Trophoblast cell (in vitro differentiated cells and primary cell): ENCODE measurements around the gene IRX3.

Experiments used
- DNase-seq, 2 donors: peaks; one replicate each; pipeline ENCODE4 v3.0.0-alpha.2; 2016
- H2AFZ ChIP-seq: 2 replicates; pipeline ENCODE4 v1.6.1; 2013; ENCODE audit warnings: low read length, moderate library complexity, mild to moderate bottlenecking; ENCODE audit not compliant: insufficient read depth, poor library complexity
- H2AK5ac ChIP-seq: 2 replicates; pipeline ENCODE4 v1.6.1; 2013; ENCODE audit warnings: mild to moderate bottlenecking, low read length
- H2BK120ac ChIP-seq: 2 replicates; pipeline ENCODE4 v1.6.1; 2013; ENCODE audit warnings: low read length, mild to moderate bottlenecking, moderate library complexity; ENCODE audit not compliant: insufficient read depth, poor library complexity
- H2BK12ac ChIP-seq: 2 replicates; pipeline ENCODE4 v1.6.1; 2013; ENCODE audit warnings: mild to moderate bottlenecking, low read length, moderate library complexity
- H2BK5ac ChIP-seq: 2 replicates; pipeline ENCODE4 v1.6.1; 2013; ENCODE audit warnings: low read length, low read depth, moderate library complexity, mild to moderate bottlenecking; ENCODE audit not compliant: poor library complexity
- H3K14ac ChIP-seq: 2 replicates; pipeline ENCODE4 v1.6.1; 2013; ENCODE audit warnings: mild to moderate bottlenecking, low read length
- H3K18ac ChIP-seq: 2 replicates; pipeline ENCODE4 v1.6.1; 2013; ENCODE audit warnings: mild to moderate bottlenecking, low read length
- H3K23ac ChIP-seq: 2 replicates; pipeline ENCODE4 v1.6.1; 2013; ENCODE audit warnings: low read length
- H3K27ac ChIP-seq: 2 replicates; pipeline ENCODE4 v1.5.1; 2013; ENCODE audit warnings: low read depth, mild to moderate bottlenecking, inconsistent platforms, low read length, moderate library complexity
- H3K27me3 ChIP-seq: 2 replicates; pipeline ENCODE4 v1.6.1; 2013; ENCODE audit warnings: inconsistent platforms, mild to moderate bottlenecking, low read length, moderate library complexity; ENCODE audit not compliant: insufficient read depth
- H3K36me3 ChIP-seq, 2 experiments: 1 replicate in 1 of 2; 2 replicates in 1 of 2; pipeline ENCODE4 v1.6.1; 2013; ENCODE audit warnings: low read length in 2 of 2, mild to moderate bottlenecking in 2 of 2, moderate library complexity in 1 of 2; ENCODE audit not compliant: insufficient read depth in 2 of 2, control insufficient read depth in 1 of 2
- H3K4ac ChIP-seq: 2 replicates; pipeline ENCODE4 v1.6.1; 2013; ENCODE audit warnings: low read depth, mild to moderate bottlenecking, low read length, moderate library complexity
- H3K4me1 ChIP-seq, 2 experiments: 1 replicate in 1 of 2; 2 replicates in 1 of 2; pipeline ENCODE4 v1.6.1; 2013; ENCODE audit warnings: low read length in 2 of 2, mild to moderate bottlenecking in 2 of 2, moderate library complexity in 1 of 2; ENCODE audit not compliant: insufficient read depth in 2 of 2, control insufficient read depth in 1 of 2
- H3K4me2 ChIP-seq: 2 replicates; pipeline ENCODE4 v1.6.1; 2013; ENCODE audit warnings: inconsistent platforms, mild to moderate bottlenecking, low read length, moderate library complexity
- H3K4me3 ChIP-seq: 2 replicates; pipeline ENCODE4 v1.5.1; 2013; ENCODE audit warnings: mild to moderate bottlenecking, low read depth, low read length, inconsistent platforms
- H3K79me1 ChIP-seq: one replicate; pipeline ENCODE4 v1.6.1; 2013; ENCODE audit warnings: low read length
- H3K79me2 ChIP-seq: 2 replicates; pipeline ENCODE4 v1.6.1; 2013; ENCODE audit warnings: low read length, mild to moderate bottlenecking; ENCODE audit not compliant: control insufficient read depth, insufficient read depth, poor library complexity
- H3K9ac ChIP-seq: 2 replicates; pipeline ENCODE4 v1.6.1; 2013; ENCODE audit warnings: mild to moderate bottlenecking, low read length
- H3K9me3 ChIP-seq: 2 replicates; pipeline ENCODE4 v1.6.1; 2013; ENCODE audit warnings: low read depth, mild to moderate bottlenecking, control low read depth, inconsistent platforms, low read length; ENCODE audit not compliant: insufficient read depth
- H4K12ac ChIP-seq: 2 replicates; pipeline ENCODE4 v1.6.1; 2013; ENCODE audit warnings: low read depth, mild to moderate bottlenecking, low read length, moderate library complexity
- H4K8ac ChIP-seq: 2 replicates; pipeline ENCODE4 v1.6.1; 2013; ENCODE audit warnings: low read depth, mild to moderate bottlenecking, low read length, moderate library complexity
- H4K91ac ChIP-seq: one replicate; pipeline ENCODE4 v1.6.1; 2013; ENCODE audit warnings: low read depth, mild to moderate bottlenecking, low read length, moderate library complexity
- WGBS: extraction: QIAGEN DNeasy Blood & Tissue Kit; methylation state at CpG from one replicate; pipeline ENCODE4 v1.1.7; 2013; ENCODE audit warnings: missing lambda C conversion rate; ENCODE audit not compliant: insufficient read length, insufficient coverage; ENCODE audit errors: extremely low coverage; 5-methylcytosine and 5-hydroxymethylcytosine counted together

IRX3 gene

DNA sequence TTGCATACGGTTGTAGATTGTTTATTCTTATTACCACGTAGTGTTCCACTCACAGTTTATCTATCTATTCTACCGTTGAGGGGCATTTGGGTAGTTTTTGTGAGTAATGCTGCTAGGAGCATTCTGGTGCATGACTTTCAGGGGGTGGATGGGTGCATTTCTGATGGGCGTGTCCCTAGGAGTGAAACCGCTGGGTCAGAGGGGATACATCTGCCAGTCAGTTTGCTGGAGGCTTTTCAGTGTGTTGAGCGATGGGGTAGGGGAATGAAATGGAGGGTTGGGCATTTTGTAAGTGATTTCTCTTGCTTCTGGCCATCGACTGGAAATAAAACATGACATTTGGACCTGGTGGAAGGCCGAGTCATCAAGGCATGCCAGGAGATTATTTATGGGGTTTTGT lies 17.0 kb upstream of the IRX3 start:
- Histone ChIP-seq H2AK5ac (no peak overlapping the region), H3K79me2 (no peaks in the 10 kb centered on the region), H2BK5ac (no peak overlapping the region), H2AFZ (no peak overlapping the region), H3K18ac (no peak overlapping the region), H3K27me3 (no peaks in the 10 kb centered on the region), H3K9ac (no peak overlapping the region), H3K14ac (no peak overlapping the region), H3K9me3 (no peaks in the 10 kb centered on the region), H3K4me1 (no peaks in the 10 kb centered on the region), H3K27ac (no peak overlapping the region), H3K4me3 (no peak overlapping the region), H3K4ac (no peak overlapping the region), H4K91ac (no peak overlapping the region), H3K4me2 (no peak overlapping the region), H3K79me1 (no peaks in the 10 kb centered on the region), H4K12ac (no peak overlapping the region), H2BK12ac (no peak overlapping the region), H3K36me3 (no peaks in the 10 kb centered on the region), H4K8ac (no peak overlapping the region), H3K23ac (no peak overlapping the region), H2BK120ac (no peak overlapping the region)
- no CpG with 5 or more reads among the region's 8 CpGs for WGBS
- DNase-seq, result no peak

GRCh38 chr16:54297154-54297553 lies 10.6 kb upstream of the IRX3 start:
- Histone ChIP-seq H3K9ac (no peak overlapping the region), H3K14ac (no peak overlapping the region), H4K12ac (no peak overlapping the region), H3K27ac (no peak overlapping the region), H3K79me1 (no peaks in the 10 kb centered on the region), H3K4me1 (no peaks in the 10 kb centered on the region), H4K8ac (no peak overlapping the region), H3K4ac (no peak overlapping the region), H3K36me3 (no peaks in the 10 kb centered on the region), H3K79me2 (no peaks in the 10 kb centered on the region), H3K27me3 (no peaks in the 10 kb centered on the region), H2AFZ (no peak overlapping the region), H3K23ac (no peak overlapping the region), H3K4me2 (no peak overlapping the region), H2BK120ac (no peak overlapping the region), H3K18ac (no peak overlapping the region), H3K4me3 (no peak overlapping the region), H3K9me3 (no peaks in the 10 kb centered on the region), H4K91ac (no peak overlapping the region), H2BK5ac (no peak overlapping the region), H2AK5ac (no peak overlapping the region), H2BK12ac (no peak overlapping the region)
- WGBS, result no CpG with 5 or more reads among the region's 3 CpGs
- DNase-seq, result no peak

DNA sequence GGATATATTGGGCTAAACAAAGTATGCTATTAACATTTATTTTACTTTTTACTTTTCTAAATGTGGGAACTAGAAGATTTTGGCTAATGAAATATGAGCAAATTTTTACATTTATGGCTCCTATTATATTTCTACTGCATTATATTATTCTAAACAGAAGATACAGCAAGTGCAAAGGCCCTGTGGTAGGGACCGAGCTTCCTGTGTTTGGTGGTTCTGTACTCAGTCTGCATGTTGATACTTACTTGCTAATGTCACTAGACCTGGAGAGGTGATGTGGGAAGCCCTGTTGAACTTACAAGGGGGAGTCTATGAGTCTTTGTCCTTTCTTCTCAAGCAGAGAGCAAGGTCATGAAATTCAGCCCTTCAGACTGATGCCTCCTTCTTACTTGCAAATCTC lies 10.0 kb upstream of the IRX3 start:
- Histone ChIP-seq H3K79me1 (no peaks in the 10 kb centered on the region), H3K4me1 (peaks cover 0 to 2% of the 10 kb centered on the region in 2 experiments), H3K27ac (no peak overlapping the region), H4K12ac (no peak overlapping the region), H3K9ac (no peak overlapping the region), H3K9me3 (peaks cover 2% of the 10 kb centered on the region), H3K4me3 (no peak overlapping the region), H3K23ac (no peak overlapping the region), H3K18ac (no peak overlapping the region), H2AFZ (no peak overlapping the region), H3K36me3 (no peaks in the 10 kb centered on the region), H2BK12ac (no peak overlapping the region), H4K91ac (no peak overlapping the region), H3K4me2 (no peak overlapping the region), H3K4ac (no peak overlapping the region), H3K27me3 (peaks cover 4% of the 10 kb centered on the region), H2BK5ac (no peak overlapping the region), H3K14ac (no peak overlapping the region), H2AK5ac (no peak overlapping the region), H3K79me2 (no peaks in the 10 kb centered on the region), H2BK120ac (no peak overlapping the region), H4K8ac (no peak overlapping the region)
- DNase-seq, result no peak
- no CpG with 5 or more reads among the region's 1 CpG for WGBS

- Histone ChIP-seq H3K4me2 (no peak overlapping the region), H3K4ac (no peak overlapping the region), H3K9me3 (peaks cover 8% of the 10 kb centered on the region), H2BK5ac (no peak overlapping the region), H3K18ac (no peak overlapping the region), H2BK120ac (no peak overlapping the region), H3K27ac (no peak overlapping the region), H3K4me3 (no peak overlapping the region), H3K36me3 (no peaks in the 10 kb centered on the region), H3K14ac (no peak overlapping the region), H3K9ac (no peak overlapping the region), H3K79me2 (no peaks in the 10 kb centered on the region), H3K79me1 (no peaks in the 10 kb centered on the region), H3K27me3 (peaks cover 47% of the 10 kb centered on the region), H3K4me1 (peaks cover 6 to 9% of the 10 kb centered on the region in 2 experiments), H2BK12ac (no peak overlapping the region), H2AK5ac (no peak overlapping the region), H4K8ac (no peak overlapping the region), H3K23ac (no peak overlapping the region), H4K91ac (no peak overlapping the region), H4K12ac (no peak overlapping the region), H2AFZ (no peak overlapping the region)
- WGBS, result no CpG with 5 or more reads among the region's 22 CpGs
- DNase-seq, result no peak
These were observed 5.3 kb upstream of the IRX3 start for GRCh38 chr16:54291656-54292487.
